HG03175 (cell line): ENCODE results near the gene ATP1A4.
"Not testable (repeated sequence)": the region's sequence is repeated elsewhere in the genome, so short reads cannot be mapped to it uniquely, and the experiment has no call there.

Experiments
- ATAC-seq: cut with Tn5 transposase; IDR thresholded peaks from one replicate; pipeline ENCODE4 v1.9.1; 2021; ENCODE audit warnings: mild to moderate bottlenecking, moderate library complexity; ENCODE audit not compliant: unreplicated experiment

ATP1A4 gene

GRCh38 chr1:160151303-160151702 lies at the start of gene ATP1A4:
Gene ATP1A4, plus strand, starts transcription at chr1:160151603. Its CDS starts 438 bp downstream, at chr1:160152041.
- no peak for ATAC-seq

DNA sequence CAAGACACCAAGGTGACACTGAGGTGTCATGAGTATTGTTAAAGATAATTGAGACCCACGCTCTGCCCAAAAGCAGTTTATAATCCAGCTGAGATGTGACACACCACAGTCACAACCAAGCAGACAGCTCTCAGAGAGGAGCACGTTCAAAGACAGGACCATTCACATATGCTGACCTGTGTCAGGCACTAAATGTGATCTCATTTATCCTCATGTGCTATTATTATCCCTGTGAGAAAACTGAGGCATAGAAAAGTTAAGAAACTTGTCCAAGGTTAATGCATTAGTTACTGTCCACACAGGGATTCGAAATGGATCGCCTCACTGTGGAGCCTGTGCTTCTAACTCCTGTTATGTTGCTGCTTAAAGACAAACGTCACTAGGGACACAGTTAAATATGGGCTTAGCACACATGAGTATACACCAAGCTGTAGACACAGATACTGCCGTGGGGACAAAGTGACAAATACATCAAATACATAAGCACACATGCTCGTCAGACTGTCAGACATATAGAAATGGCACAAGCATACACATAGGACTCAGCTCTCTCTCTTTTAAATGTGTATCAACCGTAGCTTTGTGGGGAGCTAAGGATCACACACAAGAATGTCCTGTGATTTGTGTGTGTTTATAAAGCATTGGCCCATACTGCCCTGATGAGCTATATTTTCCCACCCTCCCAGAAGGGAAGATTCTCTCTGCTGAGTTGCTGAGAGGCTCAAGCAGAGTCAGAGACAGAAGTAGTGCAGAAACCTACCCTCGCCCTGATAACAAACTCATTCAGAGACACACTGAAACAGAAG lies 49.5 kb upstream of the ATP1A4 start:
- ATAC-seq = no peak

DNA sequence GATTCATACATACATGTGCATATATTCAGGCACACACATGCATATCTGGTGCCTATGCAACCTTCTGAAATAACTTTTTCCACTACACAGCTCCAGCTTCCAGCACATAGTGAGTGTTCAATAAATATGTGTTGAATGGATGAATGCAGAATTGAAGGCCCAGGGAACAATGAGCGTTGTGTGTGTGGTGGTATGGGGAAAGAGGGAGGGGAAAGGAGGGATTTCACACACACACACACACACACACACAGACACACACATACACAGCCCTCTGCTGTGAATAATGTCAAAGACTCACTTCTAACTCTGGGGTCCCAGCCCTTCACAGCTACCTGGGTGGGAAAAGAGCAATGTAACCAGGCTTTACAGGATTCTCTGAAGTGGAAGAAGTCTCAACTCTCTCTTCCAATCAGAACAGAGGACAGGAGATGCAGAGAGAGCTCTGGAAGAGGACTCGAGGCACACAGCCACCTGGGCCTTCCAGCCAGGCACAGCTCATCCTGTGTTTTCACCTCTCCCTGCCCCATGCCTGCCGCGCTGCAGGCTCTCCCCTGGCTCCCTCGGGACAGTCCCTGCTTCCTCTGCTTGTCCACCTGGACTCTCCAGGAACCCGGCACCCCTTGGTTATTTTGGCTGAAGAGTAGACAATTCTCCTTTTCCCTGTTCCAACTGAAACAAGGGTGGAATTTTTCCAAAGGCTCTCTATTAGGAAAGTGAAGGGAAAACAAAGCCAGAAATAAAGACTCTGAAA lies 47.6 kb upstream of the ATP1A4 start:
- ATAC-seq = no peak

DNA sequence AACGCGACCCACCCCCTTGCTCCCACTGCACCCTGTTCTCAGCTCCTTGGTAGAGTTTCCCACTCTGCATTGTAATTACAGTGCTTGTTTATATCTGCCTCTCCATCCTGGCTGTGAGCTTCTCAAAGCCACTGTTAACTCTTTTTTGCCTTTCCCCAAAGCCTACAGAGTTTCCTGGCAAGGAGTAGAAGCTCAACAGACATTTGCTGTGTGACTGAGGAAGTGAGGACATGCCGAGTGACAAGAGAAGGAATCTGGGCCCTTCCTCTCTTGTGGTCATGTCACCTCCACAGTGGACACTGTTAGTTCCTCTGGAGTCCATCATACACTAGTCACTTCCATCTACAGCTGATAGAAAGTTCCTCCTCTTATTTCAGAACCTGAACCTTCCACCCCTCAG lies 46.9 kb upstream of the ATP1A4 start:
- no peak for ATAC-seq

DNA sequence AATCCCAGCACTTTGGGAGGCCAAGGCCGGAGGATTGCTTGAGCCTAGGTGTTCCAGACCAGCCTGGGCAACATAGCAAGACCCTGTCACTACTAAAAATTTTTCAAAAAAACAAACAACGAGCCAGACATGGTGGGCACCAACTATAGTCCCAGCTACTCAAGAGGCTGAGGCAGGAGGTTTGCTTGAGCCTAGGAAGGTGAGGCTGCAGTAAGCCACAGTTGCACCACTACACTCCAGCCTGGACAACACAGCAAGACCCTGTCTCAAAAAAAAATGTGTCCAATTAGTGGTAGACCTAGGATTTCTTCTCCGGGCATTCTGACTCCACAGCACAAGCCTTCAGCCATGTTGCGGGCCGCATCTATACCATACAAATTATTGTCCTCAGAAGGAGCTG lies 46.2 kb upstream of the ATP1A4 start:
- ATAC-seq = no peak

- ATAC-seq = no peak
Observed at GRCh38 chr1:160107512-160107911, 43.9 kb upstream of the ATP1A4 start.

DNA sequence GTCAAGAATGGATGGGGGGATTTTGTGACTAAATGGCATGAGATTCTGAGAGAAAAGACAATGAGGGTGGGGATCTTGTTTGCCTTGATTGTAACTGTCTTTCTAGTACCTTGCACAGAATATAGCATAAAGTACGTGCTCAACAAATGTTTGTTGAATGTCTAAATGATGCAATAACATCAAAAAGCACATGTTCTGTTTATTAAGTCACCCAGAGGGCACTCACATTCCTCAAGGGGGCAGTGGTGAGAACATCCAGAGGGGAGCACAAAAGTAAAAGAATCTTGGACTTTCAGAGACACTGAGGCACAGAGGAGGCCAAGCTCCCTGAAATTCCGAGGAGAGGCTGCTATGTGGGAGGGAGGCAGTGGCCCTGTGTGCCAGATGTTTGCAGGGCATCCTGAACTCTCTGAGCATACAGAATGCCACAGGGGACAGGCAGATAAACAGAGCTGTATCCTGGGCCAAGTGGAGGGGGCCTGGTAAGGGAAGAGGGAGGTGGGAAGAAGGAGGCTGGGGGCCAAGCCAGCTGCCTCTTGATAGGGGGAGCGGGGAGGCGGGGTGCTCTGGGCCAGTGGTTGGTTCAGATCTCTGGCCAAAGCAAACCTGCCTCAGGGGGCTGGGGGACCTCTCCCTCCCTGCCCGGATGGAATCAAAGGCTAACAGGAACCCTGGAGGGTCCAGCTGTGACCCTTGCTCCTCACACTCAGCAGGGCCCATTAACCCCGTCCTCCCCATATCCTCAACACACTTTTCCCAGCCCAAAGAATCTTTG lies 42.3 kb upstream of the ATP1A4 start:
- no peak for ATAC-seq

DNA sequence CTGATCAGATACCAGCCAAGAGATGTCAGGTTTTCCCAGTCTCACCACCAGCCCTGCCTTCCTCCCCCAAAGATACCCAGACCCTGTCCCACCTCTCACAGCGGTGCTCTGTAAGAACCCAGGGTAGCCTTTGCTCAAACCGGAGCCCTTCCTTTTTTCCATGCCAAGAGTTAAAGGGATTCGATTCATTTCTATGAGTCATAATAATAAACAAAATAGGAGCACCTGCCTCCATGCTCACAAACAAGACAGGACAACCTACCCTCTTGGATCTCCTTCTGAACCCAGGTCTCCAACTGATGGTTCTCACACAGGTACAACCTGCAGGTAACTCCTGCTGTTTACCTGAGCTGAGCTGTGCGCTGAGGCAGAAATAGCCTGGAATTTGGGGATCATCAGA lies 41.7 kb upstream of the ATP1A4 start:
- ATAC-seq = no peak

- ATAC-seq = not testable (repeated sequence)
Observed at GRCh38 chr1:160111462-160111861, 39.9 kb upstream of the ATP1A4 start.

DNA sequence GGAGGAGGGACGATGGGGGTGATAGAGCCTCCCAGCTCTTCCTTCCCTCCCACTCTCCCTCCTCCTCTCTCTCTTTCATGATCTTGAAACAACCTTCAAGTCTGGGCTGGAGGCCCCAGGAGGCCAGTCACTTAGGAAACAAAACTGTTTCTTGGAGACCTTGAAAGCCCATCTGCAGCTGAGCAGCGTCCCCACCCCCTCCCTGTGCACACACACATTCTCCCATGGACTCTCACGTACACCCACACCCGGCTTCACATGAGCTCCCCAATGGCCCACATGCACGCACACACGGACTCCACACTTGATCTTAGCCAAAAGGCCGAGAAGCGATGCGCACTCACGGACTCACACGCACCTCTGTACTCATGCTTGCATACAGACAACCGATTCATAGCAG lies 39.0 kb upstream of the ATP1A4 start:
- ATAC-seq = no peak

DNA sequence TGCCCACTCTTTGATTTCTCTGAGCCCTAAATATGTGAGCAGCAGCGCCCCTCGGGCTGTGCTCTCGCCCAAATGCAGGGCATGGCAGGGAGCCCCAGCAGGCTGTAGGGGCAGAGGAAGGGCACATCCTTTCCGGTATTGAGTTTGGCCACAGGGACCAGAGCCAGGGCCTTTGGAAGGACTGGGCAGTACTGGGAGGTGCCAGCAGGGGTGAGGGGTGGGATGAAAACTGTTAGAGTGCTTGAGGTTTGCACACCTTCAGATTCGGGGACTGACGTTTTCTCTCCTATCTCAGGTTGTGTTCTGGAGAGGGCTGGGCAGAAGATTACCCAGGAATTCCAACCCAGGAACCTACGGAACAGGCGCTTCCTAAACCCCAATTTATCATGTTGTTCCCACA lies 38.0 kb upstream of the ATP1A4 start:
- ATAC-seq = no peak

- no peak for ATAC-seq
Observed at GRCh38 chr1:160114085-160114484, 37.3 kb upstream of the ATP1A4 start.

DNA sequence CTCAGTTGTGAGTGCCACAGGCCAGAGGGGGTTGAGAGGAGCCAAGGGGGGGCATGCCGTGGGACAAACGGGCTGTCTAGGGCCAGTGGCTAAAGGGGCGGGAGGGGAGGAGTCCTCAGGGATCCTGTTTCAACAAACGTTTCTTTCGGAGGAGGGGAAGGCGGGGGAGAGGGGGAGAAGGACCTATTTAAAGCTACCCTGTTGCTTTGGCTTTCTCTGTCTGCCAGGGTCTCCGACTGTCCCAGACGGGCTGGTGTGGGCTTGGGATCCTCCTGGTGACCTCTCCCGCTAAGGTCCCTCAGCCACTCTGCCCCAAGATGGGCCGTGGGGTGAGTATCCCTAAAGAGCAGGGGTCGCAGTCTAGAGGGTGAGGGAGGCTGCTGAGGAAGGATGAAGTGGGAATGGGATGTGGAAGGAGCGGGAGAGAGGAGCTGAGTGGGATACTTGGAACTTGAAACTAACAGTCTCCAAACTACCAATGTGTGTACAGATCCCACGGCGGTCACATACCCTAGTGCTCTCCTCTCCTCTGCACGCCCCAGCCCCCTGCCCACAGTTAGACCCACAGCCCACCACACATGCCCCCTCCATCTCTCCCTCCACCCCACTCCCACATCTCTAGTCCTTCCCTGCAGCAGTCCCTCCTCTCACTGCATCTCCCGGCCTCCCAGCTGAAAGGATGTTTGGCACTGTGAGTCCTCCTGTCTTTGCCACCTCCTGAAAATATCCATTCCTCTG lies 35.7 kb upstream of the ATP1A4 start, which contains the start of gene ATP1A2:
Gene ATP1A2 (plus strand): TSS at position 215 of the 738 bp plus-strand sequence. CDS start 103 bp downstream, at position 318.
- ATAC-seq = no peak

GRCh38 chr1:160116283-160117147 lies 34.9 kb upstream of the ATP1A4 start:
- ATAC-seq = no peak

DNA sequence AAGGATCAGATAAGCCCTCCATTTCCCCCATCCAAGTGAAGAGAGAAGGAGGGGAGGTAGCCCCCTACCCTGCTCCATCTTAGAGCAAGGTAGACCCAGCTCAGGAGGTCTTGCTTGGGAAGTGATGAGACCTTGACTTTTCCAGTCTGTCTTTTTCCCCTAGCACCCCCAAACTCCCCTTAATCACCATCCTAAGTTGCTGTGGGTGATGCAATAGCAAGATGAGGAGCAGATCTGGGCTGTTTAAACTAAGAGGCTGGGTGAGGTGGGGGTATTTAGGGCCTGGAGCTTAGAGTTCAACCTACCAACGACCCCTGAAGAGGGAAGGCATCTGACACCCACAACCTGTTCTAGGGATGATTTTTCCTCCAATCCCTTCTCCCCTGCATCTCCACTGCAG lies 34.1 kb upstream of the ATP1A4 start:
- ATAC-seq = no peak

GRCh38 chr1:160117709-160118183 lies 33.7 kb upstream of the ATP1A4 start:
- ATAC-seq = no peak

GRCh38 chr1:160118928-160119327 lies 32.5 kb upstream of the ATP1A4 start:
- no peak for ATAC-seq

GRCh38 chr1:160120797-160121196 lies 30.6 kb upstream of the ATP1A4 start:
- ATAC-seq = no peak

DNA sequence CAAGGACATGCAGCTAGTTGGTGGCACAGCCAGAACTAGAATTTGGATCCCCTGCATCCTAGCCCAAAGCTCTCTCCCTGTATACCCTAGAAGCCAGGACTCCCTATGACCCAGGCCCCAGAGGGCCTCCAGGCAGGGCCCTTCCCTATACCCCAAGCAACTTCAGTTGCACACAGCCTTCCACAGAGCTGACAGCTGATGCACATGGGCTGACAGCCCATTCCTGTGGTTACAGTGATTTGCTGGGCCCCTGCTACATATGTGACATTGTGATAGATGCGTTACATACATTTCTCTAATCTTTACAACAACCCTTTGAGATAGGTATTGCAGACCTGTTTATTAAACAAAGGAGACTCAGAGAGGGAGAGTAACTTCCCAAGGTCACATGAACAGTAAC lies 30.0 kb upstream of the ATP1A4 start:
- no peak for ATAC-seq
